DOHH2 (cell line): ENCODE results near the gene AK9.
"Not testable (repeated sequence)": the region's sequence is repeated elsewhere in the genome, so short reads cannot be mapped to it uniquely, and the experiment has no call there.

Experiments used
- H3F3A ChIP-seq: fragments of 200-600 bp; sonication (generic), shearing (Covaris generic); 2 replicates; pipeline ENCODE4 v1.6.0; 2016; ENCODE audit warnings: antibody characterized with exemption, mild to moderate bottlenecking; ENCODE audit not compliant: control insufficient read depth, insufficient read depth
- H3K27ac ChIP-seq: fragments of 200-600 bp; sonication (generic); 2 replicates; pipeline ENCODE4 v1.5.1; 2014; ENCODE audit warnings: low read depth, mild to moderate bottlenecking, low read length, moderate library complexity
- H3K27me3 ChIP-seq: fragments of 200-600 bp; sonication (generic); 2 replicates; pipeline ENCODE4 v1.6.1; 2014; ENCODE audit warnings: mild to moderate bottlenecking, low read length, mixed read lengths; ENCODE audit not compliant: control insufficient read depth
- H3K36me3 ChIP-seq: fragments of 200-600 bp; sonication (generic); 2 replicates; pipeline ENCODE4 v1.6.1; 2014; ENCODE audit warnings: mild to moderate bottlenecking, low read length, moderate library complexity, mixed read lengths; ENCODE audit not compliant: control insufficient read depth
- H3K4me1 ChIP-seq: fragments of 200-600 bp; sonication (generic); 2 replicates; pipeline ENCODE4 v1.6.1; 2014; ENCODE audit warnings: mild to moderate bottlenecking, low read length, mixed read lengths; ENCODE audit not compliant: control insufficient read depth
- H3K4me2 ChIP-seq: fragments of 200-600 bp; sonication (generic); 2 replicates; pipeline ENCODE4 v1.6.0; 2014; ENCODE audit warnings: mild to moderate bottlenecking, low read length, moderate library complexity
- H3K4me3 ChIP-seq: fragments of 200-600 bp; sonication (generic); 2 replicates; pipeline ENCODE4 v1.5.1; 2014; ENCODE audit warnings: mild to moderate bottlenecking, low read length, mixed read lengths
- H3K79me2 ChIP-seq: fragments of 200-600 bp; sonication (generic); 2 replicates; pipeline ENCODE4 v1.6.1; 2014; ENCODE audit warnings: mild to moderate bottlenecking, low read length, mixed read lengths; ENCODE audit not compliant: control insufficient read depth
- H3K9me2 ChIP-seq: fragments of 200-600 bp; sonication (generic); replicated peaks from 2 replicates; pipeline ENCODE4 v1.6.1; 2014; ENCODE audit warnings: mild to moderate bottlenecking, low read length, mixed read lengths; ENCODE audit not compliant: control insufficient read depth
- H3K9me3 ChIP-seq: fragments of 200-600 bp; sonication (generic); 2 replicates; pipeline ENCODE4 v1.6.1; 2014; ENCODE audit warnings: antibody characterized with exemption, low read length, mixed read lengths; ENCODE audit not compliant: control insufficient read depth, insufficient read depth
- H4K20me1 ChIP-seq: fragments of 200-600 bp; sonication (generic); 2 replicates; pipeline ENCODE4 v1.6.0; 2014; ENCODE audit warnings: low read depth, mild to moderate bottlenecking, antibody characterized with exemption, low read length, moderate library complexity; ENCODE audit not compliant: control insufficient read depth, insufficient read depth
- EZH2phosphoT487 ChIP-seq: fragments of 200-600 bp; sonication (generic); IDR thresholded peaks from 2 replicates; pipeline ENCODE4 v1.6.1; 2017; ENCODE audit warnings: borderline replicate concordance, mild to moderate bottlenecking, antibody characterized with exemption, low read length, moderate library complexity, mixed read lengths
- TF ChIP-seq, protein P1 (sequence below): fragments of 200-600 bp; sonication (generic); IDR thresholded peaks from one replicate; pipeline ENCODE4 v1.5.1; 2014; ENCODE audit warnings: antibody characterized with exemption, mild to moderate bottlenecking, low read depth, low read length; ENCODE audit not compliant: poor library complexity, severe bottlenecking

Gene AK9

DNA sequence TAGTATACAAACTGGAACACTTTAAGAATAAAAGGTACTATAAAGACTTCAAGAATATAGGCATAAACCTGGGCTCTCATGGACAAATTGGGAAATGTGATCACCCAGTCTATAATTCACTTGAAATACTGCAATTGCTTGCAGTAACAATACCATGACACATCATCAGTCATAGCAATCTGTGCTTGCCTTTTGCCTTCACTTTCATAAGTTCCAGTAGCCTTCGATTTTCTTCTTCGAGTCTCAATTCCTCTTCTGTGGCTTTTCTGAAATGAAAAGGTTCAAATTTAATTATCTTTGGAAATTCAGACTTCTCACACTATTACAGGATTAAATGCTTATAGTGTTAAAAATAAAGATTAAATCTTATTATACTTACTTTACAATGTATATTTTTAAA lies 111.6 kb downstream of the AK9 start:
- H3F3A ChIP-seq: no peaks in the 10 kb centered on the region
- H3K4me2 ChIP-seq: no peak overlapping the region
- TF ChIP-seq, protein P1, sequence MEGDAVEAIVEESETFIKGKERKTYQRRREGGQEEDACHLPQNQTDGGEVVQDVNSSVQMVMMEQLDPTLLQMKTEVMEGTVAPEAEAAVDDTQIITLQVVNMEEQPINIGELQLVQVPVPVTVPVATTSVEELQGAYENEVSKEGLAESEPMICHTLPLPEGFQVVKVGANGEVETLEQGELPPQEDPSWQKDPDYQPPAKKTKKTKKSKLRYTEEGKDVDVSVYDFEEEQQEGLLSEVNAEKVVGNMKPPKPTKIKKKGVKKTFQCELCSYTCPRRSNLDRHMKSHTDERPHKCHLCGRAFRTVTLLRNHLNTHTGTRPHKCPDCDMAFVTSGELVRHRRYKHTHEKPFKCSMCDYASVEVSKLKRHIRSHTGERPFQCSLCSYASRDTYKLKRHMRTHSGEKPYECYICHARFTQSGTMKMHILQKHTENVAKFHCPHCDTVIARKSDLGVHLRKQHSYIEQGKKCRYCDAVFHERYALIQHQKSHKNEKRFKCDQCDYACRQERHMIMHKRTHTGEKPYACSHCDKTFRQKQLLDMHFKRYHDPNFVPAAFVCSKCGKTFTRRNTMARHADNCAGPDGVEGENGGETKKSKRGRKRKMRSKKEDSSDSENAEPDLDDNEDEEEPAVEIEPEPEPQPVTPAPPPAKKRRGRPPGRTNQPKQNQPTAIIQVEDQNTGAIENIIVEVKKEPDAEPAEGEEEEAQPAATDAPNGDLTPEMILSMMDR: no peak
- no peak for TF ChIP-seq EZH2phosphoT487
- H3K27ac ChIP-seq: no peak overlapping the region
- no peaks in the 10 kb centered on the region for H4K20me1 ChIP-seq
- H3K79me2 ChIP-seq: no peaks in the 10 kb centered on the region
- no peaks in the 10 kb centered on the region for H3K9me3 ChIP-seq
- H3K36me3 ChIP-seq: no peaks in the 10 kb centered on the region
- H3K9me2 ChIP-seq: no peaks in the 10 kb centered on the region
- H3K4me3 ChIP-seq: no peak overlapping the region
- no peaks in the 10 kb centered on the region for H3K4me1 ChIP-seq
- no peaks in the 10 kb centered on the region; the same call in 1 of the 2 replicates for H3K27me3 ChIP-seq

DNA sequence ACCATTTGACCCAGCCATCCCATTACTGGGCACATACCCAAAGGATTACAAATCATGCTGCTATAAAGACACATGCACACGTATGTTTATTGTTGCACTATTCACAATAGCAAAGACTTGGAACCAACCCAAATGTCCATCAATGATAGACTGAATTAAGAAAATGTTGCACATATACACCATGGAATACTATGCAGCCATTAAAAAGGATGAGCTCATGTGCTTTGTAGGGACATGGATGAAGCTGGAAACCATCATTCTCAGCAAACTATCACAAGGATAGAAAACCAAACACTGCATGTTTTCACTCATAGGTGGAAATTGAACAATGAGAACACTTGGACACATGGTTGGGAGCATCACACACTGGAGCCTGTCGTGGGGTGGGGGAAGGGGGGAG lies 121.1 kb downstream of the AK9 start:
- H3K4me2 ChIP-seq, H3K9me3 ChIP-seq, H3K27me3 ChIP-seq, H3K9me2 ChIP-seq, H3F3A ChIP-seq, H3K36me3 ChIP-seq, H4K20me1 ChIP-seq, H3K4me3 ChIP-seq, H3K79me2 ChIP-seq, H3K4me1 ChIP-seq, H3K27ac ChIP-seq: not testable (repeated sequence)

DNA sequence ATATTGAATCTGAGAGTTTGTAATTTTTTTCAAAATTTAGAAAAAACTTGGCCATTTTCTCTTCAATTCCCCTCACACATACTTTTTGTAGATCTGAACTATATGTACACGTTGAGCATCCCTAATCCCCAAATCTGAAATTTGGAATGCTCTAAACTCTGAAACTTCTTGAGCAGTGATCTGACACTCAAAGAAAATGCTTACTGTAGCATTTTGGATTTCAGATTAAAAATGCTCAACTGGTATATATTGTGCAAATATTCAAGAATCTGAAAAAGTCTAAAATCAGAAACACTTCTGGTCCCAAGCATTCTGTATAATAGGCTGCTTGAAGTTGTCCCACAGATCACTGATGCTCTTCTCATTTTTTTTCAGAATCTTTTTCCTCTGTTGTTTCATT lies 129.2 kb downstream of the AK9 start:
- H3K27ac ChIP-seq: no peak overlapping the region
- no peak overlapping the region for H3K4me2 ChIP-seq
- H3K79me2 ChIP-seq: no peaks in the 10 kb centered on the region
- H3K9me3 ChIP-seq: no peaks in the 10 kb centered on the region
- no peaks in the 10 kb centered on the region for H3K9me2 ChIP-seq
- no peaks in the 10 kb centered on the region for H4K20me1 ChIP-seq
- no peak overlapping the region for H3K4me3 ChIP-seq
- no peaks in the 10 kb centered on the region for H3K36me3 ChIP-seq
- TF ChIP-seq, protein P1: no peak
- TF ChIP-seq EZH2phosphoT487: no peak
- no peaks in the 10 kb centered on the region for H3F3A ChIP-seq
- no peaks in the 10 kb centered on the region for H3K27me3 ChIP-seq
- peaks cover 3% of the 10 kb centered on the region; the same call in 1 of the 2 replicates for H3K4me1 ChIP-seq

DNA sequence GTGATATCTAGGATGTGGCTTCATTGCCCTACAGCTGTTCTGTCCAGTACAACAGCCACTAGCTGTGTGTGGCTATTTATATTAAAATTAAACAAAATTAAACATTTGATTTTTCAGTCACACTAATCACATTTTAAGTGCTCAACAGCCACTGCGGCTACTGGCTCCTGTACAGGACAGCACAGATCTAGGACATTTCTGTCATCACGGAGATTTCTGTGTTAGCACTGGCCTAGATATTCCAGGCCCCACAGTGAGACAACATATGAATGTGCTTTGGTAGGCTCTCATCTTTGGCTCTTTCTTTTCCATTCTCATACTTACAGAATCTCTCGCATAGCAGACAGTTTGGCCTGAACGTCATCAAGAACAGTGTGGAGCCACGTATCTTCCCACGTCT lies 159.6 kb downstream of the AK9 start:
- peaks cover 9% of the 10 kb centered on the region; the same call in 1 of the 2 replicates for H3K27me3 ChIP-seq
- H3K27ac ChIP-seq: no peak overlapping the region
- H3F3A ChIP-seq: no peaks in the 10 kb centered on the region
- no peaks in the 10 kb centered on the region for H3K4me1 ChIP-seq
- H3K4me3 ChIP-seq: no peak overlapping the region
- H3K9me2 ChIP-seq: no peaks in the 10 kb centered on the region
- H3K4me2 ChIP-seq: no peak overlapping the region
- H3K79me2 ChIP-seq: no peaks in the 10 kb centered on the region
- no peaks in the 10 kb centered on the region for H3K9me3 ChIP-seq
- TF ChIP-seq, protein P1: no peak
- TF ChIP-seq EZH2phosphoT487: no peak
- H3K36me3 ChIP-seq: no peaks in the 10 kb centered on the region
- H4K20me1 ChIP-seq: no peaks in the 10 kb centered on the region
